Stomach (tissue), 9 donors: ENCODE results near the gene OR5B3. TPM values are rescaled to one million over a fixed set of nuclear protein-coding genes. Genes with fewer than 3 reads are reported as not detected.
"Not testable (repeated sequence)": the region's sequence is repeated elsewhere in the genome, so short reads cannot be mapped to it uniquely, and the experiment has no call there.

Source experiments
- DNase-seq, 2 donors: peaks; one replicate each; pipeline versions ENCODE4 v3.0.0 to v3.0.0-alpha.2; 2013 to 2019
- H3K27ac ChIP-seq, 5 donors: fragments of 200-600 bp in 4 of 5; sonication (generic) in 4 of 5; one replicate each; pipeline ENCODE4 v1.5.1; 2013 to 2019; ENCODE audit warnings: mild to moderate bottlenecking in 1 of 5, moderate library complexity in 1 of 5
- H3K27me3 ChIP-seq, 3 donors: fragments of 200-600 bp; sonication (generic); one replicate each; pipeline ENCODE4 v1.5.1; 2017 to 2019; ENCODE audit warnings: mixed run types in 1 of 3
- H3K36me3 ChIP-seq, 4 donors: fragments of 200-600 bp; sonication (generic); 1 replicate in 3 of 4; 2 replicates in 1 of 4; pipeline ENCODE4 v1.5.1; 2016 to 2019
- H3K4me1 ChIP-seq, 4 donors: fragments of 200-600 bp; sonication (generic); one replicate each; pipeline ENCODE4 v1.5.1; 2016 to 2019
- H3K4me3 ChIP-seq, 4 donors: fragments of 200-600 bp; sonication (generic) in 3 of 4; one replicate each; pipeline ENCODE4 v1.5.1; 2016 to 2019; ENCODE audit warnings: mild to moderate bottlenecking in 1 of 4
- H3K9me3 ChIP-seq, 4 donors: fragments of 200-600 bp; sonication (generic); one replicate each; pipeline ENCODE4 v1.5.1; 2016 to 2019
- CTCF ChIP-seq, 7 experiments: fragments of 450-650 bp in 4 of 7; fragments of 200-600 bp in 3 of 7; sonication (generic) in 3 of 7; IDR thresholded peaks; one replicate each; pipeline ENCODE4 v1.5.1; 2016 to 2019; ENCODE audit warnings: antibody characterized with exemption in 7 of 7, control low read depth in 2 of 7, mild to moderate bottlenecking in 1 of 7
- EP300 ChIP-seq: sonication (generic); formaldehyde crosslinking; IDR thresholded peaks from one replicate; pipeline ENCODE4 v1.6.1; 2017; ENCODE audit warnings: antibody characterized with exemption
- POLR2A ChIP-seq, 4 donors: fragments of 450-650 bp; IDR thresholded peaks; one replicate each; pipeline ENCODE4 v1.6.1; 2016; ENCODE audit warnings: antibody characterized with exemption in 4 of 4, control low read depth in 2 of 4, mild to moderate bottlenecking in 1 of 4, moderate library complexity in 1 of 4
- POLR2AphosphoS5 ChIP-seq, 3 donors: sonication (generic); formaldehyde crosslinking; IDR thresholded peaks; one replicate each; pipeline ENCODE4 v1.6.1; 2016; ENCODE audit warnings: antibody characterized with exemption in 3 of 3
- WGBS, 5 donors: extraction: QIAGEN DNeasy Blood & Tissue Kit in 3 of 5; methylation state at CpG; one replicate each; pipeline versions ENCODE4 v1.1.5 to v1.1.7; 2013 to 2018; 5-methylcytosine and 5-hydroxymethylcytosine counted together
- intact Hi-C: fragments of 100-400 bp; cut with DNase I; formaldehyde crosslinking; loops from one replicate; pipeline ENCODE4 v1.15.1; 2023; ENCODE audit warnings: low total_unique reads
- polyA plus RNA-seq, 3 donors: library from polyadenylated mRNA; stranded (reverse); fragments of 200-250 nt; gene quantifications; one replicate each; pipeline ENCODE4 v1.2.3, GENCODE V29; 2013
- total RNA-seq, 5 donors: library from RNA; depleted of rRNA; stranded (reverse); fragments of >200 nt; gene quantifications; one replicate each; pipeline versions ENCODE4 v1.1.0 to v1.2.3, GENCODE V29; 2014 to 2016
- donor health status: healthy with polysubstance abuse.
- donor health status: Bipolar disorder and iron deficiency.
- donor health status: healthy.

OR5B3 gene
- total and polyA plus RNA-seq, 8 donors = not detected

GRCh38 chr11:58428021-58428420 is 21.3 kb upstream of the OR5B3 start, which contains the start of gene OR5B2:
Gene OR5B2 (minus strand): TSS chr11:58428121. CDS start chr11:58423261, 4,860 bp downstream.
- peaks cover 0 to 15% (median 3%) of the 10 kb centered on the region in 4 donors for H3K9me3 ChIP-seq
- intact Hi-C loops = no loop called here
- WGBS, 5 donors = 63 to 72% (median 69%) methylated on average over 3 of the region's 3 CpGs
- H3K27ac ChIP-seq = no peak within 1 kb of the TSS
- no peak for TF ChIP-seq EP300
- no peak for TF ChIP-seq POLR2AphosphoS5 (IDR thresholded peaks at IDR 0.05)
- TF ChIP-seq CTCF (IDR thresholded peaks at IDR 0.05) = no peak
- no peak for TF ChIP-seq POLR2A (IDR thresholded peaks at IDR 0.05)
- H3K4me3 ChIP-seq = no peak within 1 kb of the TSS
- peaks cover 0 to 9% (median 0%) of the 10 kb centered on the region in 3 donors for H3K27me3 ChIP-seq
- H3K4me1 ChIP-seq = no peaks in the 10 kb centered on the region
- H3K36me3 ChIP-seq = no peaks in the 10 kb centered on the region
- no peak for DNase-seq

GRCh38 chr11:58399622-58400021 is 7.1 kb downstream of the OR5B3 start:
- H3K9me3 ChIP-seq, H3K27ac ChIP-seq, H3K36me3 ChIP-seq, DNase-seq, H3K4me3 ChIP-seq, H3K27me3 ChIP-seq, intact Hi-C loops, H3K4me1 ChIP-seq: not testable (repeated sequence)
- 77 to 85% (median 77%) methylated on average over 1 of the region's 2 CpGs; no CpG with 5 or more reads in 2 of the 5 donors for WGBS, 5 donors

- no peak for TF ChIP-seq CTCF (IDR thresholded peaks at IDR 0.05)
- no peak for TF ChIP-seq POLR2AphosphoS5 (IDR thresholded peaks at IDR 0.05)
- no peak for TF ChIP-seq POLR2A (IDR thresholded peaks at IDR 0.05)
- TF ChIP-seq EP300 = no peak
- intact Hi-C loops = no loop called here
- peaks cover 0 to 7% (median 5%) of the 10 kb centered on the region in 4 donors for H3K9me3 ChIP-seq
- no peak overlapping the region for H3K4me3 ChIP-seq
- H3K27ac ChIP-seq = no peak overlapping the region
- H3K4me1 ChIP-seq = no peaks in the 10 kb centered on the region
- H3K27me3 ChIP-seq = peaks cover 0 to under 1% (median 0%) of the 10 kb centered on the region in 3 donors
- H3K36me3 ChIP-seq = no peaks in the 10 kb centered on the region
- no peak for DNase-seq
- 66 to 75% (median 69%) methylated on average over 2 of the region's 2 CpGs for WGBS, 5 donors
Observed at GRCh38 chr11:58395581-58395980, 11.1 kb downstream of the OR5B3 start.

GRCh38 chr11:58394195-58394594 is 12.5 kb downstream of the OR5B3 start:
- H3K9me3 ChIP-seq = peaks cover 0 to 7% (median 6%) of the 10 kb centered on the region in 4 donors
- H3K4me1 ChIP-seq = no peaks in the 10 kb centered on the region
- TF ChIP-seq POLR2A (IDR thresholded peaks at IDR 0.05) (no peak), CTCF (IDR thresholded peaks at IDR 0.05) (no peak), POLR2AphosphoS5 (IDR thresholded peaks at IDR 0.05) (no peak)
- H3K4me3 ChIP-seq = no peak overlapping the region
- no peak for DNase-seq
- H3K27me3 ChIP-seq = peaks cover 0 to 4% (median 0%) of the 10 kb centered on the region in 3 donors
- no peak overlapping the region for H3K27ac ChIP-seq
- intact Hi-C loops = no loop called here
- no peaks in the 10 kb centered on the region for H3K36me3 ChIP-seq

GRCh38 chr11:58392746-58393145 is 13.9 kb downstream of the OR5B3 start:
- WGBS, 5 donors = 19 to 38% (median 25%) methylated on average over 1 of the region's 1 CpG
- no peaks in the 10 kb centered on the region for H3K36me3 ChIP-seq
- TF ChIP-seq POLR2AphosphoS5 (IDR thresholded peaks at IDR 0.05) = no peak
- TF ChIP-seq EP300 = no peak
- no peak for TF ChIP-seq POLR2A (IDR thresholded peaks at IDR 0.05)
- no peak for TF ChIP-seq CTCF (IDR thresholded peaks at IDR 0.05)
- no peaks in the 10 kb centered on the region for H3K4me1 ChIP-seq
- no peak overlapping the region for H3K4me3 ChIP-seq
- H3K9me3 ChIP-seq = peaks cover 0 to 7% (median 6%) of the 10 kb centered on the region in 4 donors
- H3K27ac ChIP-seq = no peak overlapping the region
- intact Hi-C loops = no loop called here
- no peak for DNase-seq
- peaks cover 0 to 4% (median 0%) of the 10 kb centered on the region in 3 donors for H3K27me3 ChIP-seq
